Measurements from ENCODE around the gene FOS. TPM values are rescaled to one million over a fixed set of nuclear protein-coding genes. Genes with fewer than 3 reads are reported as not detected.

The FOS gene
- total and polyA plus RNA-seq, 2 of the 4 experiments (the other 2 are of a cell fraction): 53.6 to 171 TPM

DNA sequence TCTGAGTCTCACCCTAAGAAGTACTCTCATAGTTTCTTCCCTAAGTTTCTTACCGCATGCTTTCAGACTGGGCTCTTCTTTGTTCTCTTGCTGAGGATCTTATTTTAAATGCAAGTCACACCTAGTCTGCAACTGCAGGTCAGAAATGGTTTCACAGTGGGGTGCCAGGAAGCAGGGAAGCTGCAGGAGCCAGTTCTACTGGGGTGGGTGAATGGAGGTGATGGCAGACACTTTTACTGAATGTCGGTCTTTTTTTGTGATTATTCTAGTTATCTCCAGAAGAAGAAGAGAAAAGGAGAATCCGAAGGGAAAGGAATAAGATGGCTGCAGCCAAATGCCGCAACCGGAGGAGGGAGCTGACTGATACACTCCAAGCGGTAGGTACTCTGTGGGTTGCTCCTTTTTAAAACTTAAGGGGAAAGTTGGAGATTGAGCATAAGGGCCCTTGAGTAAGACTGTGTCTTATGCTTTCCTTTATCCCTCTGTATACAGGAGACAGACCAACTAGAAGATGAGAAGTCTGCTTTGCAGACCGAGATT, 1.7 kb downstream of the FOS start:
- Histone ChIP-seq H4K20me1 (ENCODE audit: insufficient read depth, low read length) (peaks cover 20% of the 10 kb centered on the region), H3K4ac (ENCODE audit: low read depth, low read length) (no peak overlapping the region), H3K56ac (ENCODE audit: extremely low read depth, insufficient read depth, low read length) (no peak overlapping the region), H3K4me3 (ENCODE audit: insufficient read depth, low read depth, low read length) (peak overlapping the region; percentile 83), H4K91ac (ENCODE audit: insufficient read depth, low read depth, low read length) (no peak overlapping the region), H3K9ac (ENCODE audit: low read depth, low read length) (no peak overlapping the region), H3K4me1 (ENCODE audit: control insufficient read depth, insufficient read depth, low read length) (peaks cover 8% of the 10 kb centered on the region), H3K9me1 (ENCODE audit: insufficient read depth, low read length) (no peaks in the 10 kb centered on the region), H3K27me3 (ENCODE audit: control insufficient read depth, insufficient read depth, low read length) (no peaks in the 10 kb centered on the region), H2BK20ac (ENCODE audit: low read depth, low read length) (no peak overlapping the region), H2AK5ac (ENCODE audit: low read depth, low read length) (no peak overlapping the region), H3K79me1 (ENCODE audit: low read depth in 1 of 2, low read length in 2 of 2) (peaks cover 12 to 30% of the 10 kb centered on the region in 2 experiments), H3K14ac (replicated peaks; ENCODE audit: low read depth, low read length) (no peak overlapping the region), H2BK15ac (ENCODE audit: low read depth, low read length) (no peak overlapping the region), H2BK120ac (ENCODE audit: low read depth, low read length) (no peak overlapping the region), H2BK5ac (ENCODE audit: low read depth, low read length, poor library complexity, severe bottlenecking) (no peak overlapping the region), H3K18ac (ENCODE audit: low read depth, low read length) (no peak overlapping the region), H3K27ac (ENCODE audit: insufficient read depth, low read length) (no peak overlapping the region), H2AK9ac (replicated peaks; ENCODE audit: low read depth, low read length, poor library complexity) (no peak overlapping the region), H3K4me2 (ENCODE audit: low read depth, low read length) (peak overlapping the region; percentile 92), H3K23ac (ENCODE audit: low read depth, low read length) (no peak overlapping the region), H3K36me3 (ENCODE audit: control insufficient read depth, insufficient read depth, low read length) (peaks cover 9% of the 10 kb centered on the region), H4K5ac (ENCODE audit: low read depth, low read length) (no peak overlapping the region), H3K9me3 (ENCODE audit: control insufficient read depth, insufficient read depth, low read length) (no peaks in the 10 kb centered on the region), H2AFZ (replicated peaks; ENCODE audit: low read length, poor library complexity) (no peak overlapping the region), H4K8ac (ENCODE audit: low read depth in 2 of 2, low read length in 2 of 2) (no peak overlapping the region)
- WGBS, 2 experiments (ENCODE audit: extremely low coverage in 2 of 2, insufficient read length in 1 of 2): 80% methylated on average over 1 of the region's 7 CpGs; no CpG with 5 or more reads in 1 of the 2 experiments
- TF ChIP-seq RAD21 (IDR thresholded peaks at IDR 0.05; ENCODE audit: low read length) (no peak), NFE2L2 (IDR thresholded peaks at IDR 0.05; ENCODE audit: low read depth, low read length) (no peak), BHLHE40 (IDR thresholded peaks at IDR 0.05; ENCODE audit: low read depth, low read length) (no peak), CHD1 (IDR thresholded peaks at IDR 0.05; ENCODE audit: low read depth, low read length) (no peak; the same call in none of the 2 replicates)
- ChIA-PET POLR2A (ENCODE audit: unreplicated experiment) (interaction anchor here (0.7 kb wide), 1 partner anchor 368 kb away, joined by 4 read pairs; no protein-coding TSS in a partner anchor), CTCF (interaction anchor here (0.6 kb wide), 1 partner anchor 93 kb away, joined by 3 read pairs; no protein-coding TSS in a partner anchor)
- intact Hi-C loops (cut with micrococcal nuclease) (no loop called here), in situ Hi-C loops (cut with MboI; ENCODE audit: low sequenced_read_pairs) (loop anchor here (25.0 kb wide), 1 partner anchor 1757 kb away; the partner anchor contains the start of gene IRF2BPL), dilution Hi-C loops (cut with HindIII; ENCODE audit: low sequenced_read_pairs, unreplicated experiment) (no loop called here)
- BruUV-seq (replicated peaks): no TSS peak
- DNase-seq (peak; percentile 29), ATAC-seq (ENCODE audit: low read depth) (no peak)

Measured in IMR-90 (cell line).